HepG2 (cell line): ENCODE measurements around the gene NOTUM. TPM values are rescaled to one million over a fixed set of nuclear protein-coding genes. Genes with fewer than 3 reads are reported as not detected.

Source experiments
- ARNTL ChIP-seq: sonication (generic); formaldehyde crosslinking; IDR thresholded peaks from 2 replicates; pipeline ENCODE4 v1.4.0; 2020; ENCODE audit warnings: mild to moderate bottlenecking, missing genetic modification reagents
- ASH2L ChIP-seq: fragments of 300-600, 200-600 bp; sonication (generic); IDR thresholded peaks from 2 replicates; pipeline ENCODE4 v1.7.0; 2017; ENCODE audit warnings: low read depth, mild to moderate bottlenecking, moderate library complexity, mixed read lengths, low read length; ENCODE audit not compliant: insufficient read length
- BCL6 ChIP-seq: IDR thresholded peaks from 2 replicates; pipeline ENCODE4 v1.6.1; 2016; ENCODE audit warnings: missing genetic modification reagents, missing compliant biosample characterization
- CC2D1A ChIP-seq: sonication (generic); formaldehyde crosslinking; IDR thresholded peaks from 2 replicates; pipeline ENCODE4 v1.8.1; 2023; ENCODE audit warnings: mild to moderate bottlenecking, missing genetic modification reagents
- ETV5 ChIP-seq: IDR thresholded peaks from 2 replicates; pipeline ENCODE4 v1.6.1; 2018; ENCODE audit warnings: missing biosample characterization, missing genetic modification reagents, inconsistent platforms, borderline replicate concordance
- FOXM1 ChIP-seq: sonication (generic); formaldehyde crosslinking; IDR thresholded peaks from 2 replicates; pipeline ENCODE4 v1.5.0; 2020; ENCODE audit warnings: missing genetic modification reagents
- FUBP1 ChIP-seq: sonication (generic); formaldehyde crosslinking; IDR thresholded peaks from 2 replicates; pipeline ENCODE4 v1.5.1; 2020; ENCODE audit warnings: missing genetic modification reagents, mild to moderate bottlenecking, borderline replicate concordance
- HHEX ChIP-seq: IDR thresholded peaks from 2 replicates; pipeline ENCODE4 v1.6.1; 2016; ENCODE audit warnings: control low read depth
- JARID2 ChIP-seq: sonication (generic); formaldehyde crosslinking; IDR thresholded peaks from 2 replicates; pipeline ENCODE4 v1.8.1; 2023; ENCODE audit warnings: missing genetic modification reagents, inconsistent platforms; ENCODE audit not compliant: insufficient replicate concordance
- KDM5B ChIP-seq: sonication (generic); formaldehyde crosslinking; IDR thresholded peaks from 2 replicates; pipeline ENCODE4 v1.4.0; 2020; ENCODE audit warnings: missing genetic modification reagents, mild to moderate bottlenecking, borderline replicate concordance
- MTF2 ChIP-seq: sonication (generic); formaldehyde crosslinking; IDR thresholded peaks from 2 replicates; pipeline ENCODE4 v1.5.0; 2020; ENCODE audit warnings: missing genetic modification reagents, borderline replicate concordance
- MYNN ChIP-seq: sonication (generic); formaldehyde crosslinking; IDR thresholded peaks from 2 replicates; pipeline ENCODE4 v1.4.0; 2020; ENCODE audit warnings: mild to moderate bottlenecking, low read depth, missing genetic modification reagents
- NR2F2 ChIP-seq: IDR thresholded peaks from 2 replicates; pipeline ENCODE4 v1.6.1; 2012; ENCODE audit warnings: low read depth, inconsistent platforms, borderline replicate concordance
- RELA ChIP-seq: sonication (generic); formaldehyde crosslinking; IDR thresholded peaks from 2 replicates; pipeline ENCODE4 v1.4.0; 2020; ENCODE audit warnings: missing genetic modification reagents
- RXRA ChIP-seq: sonication (generic); formaldehyde crosslinking; IDR thresholded peaks from 2 replicates; pipeline ENCODE4 v1.5.1; 2020; ENCODE audit warnings: missing genetic modification reagents
- SRSF4 ChIP-seq: fragments of 200-400 bp; formaldehyde crosslinking; IDR thresholded peaks from one replicate; pipeline ENCODE4 v1.6.1; 2018; ENCODE audit warnings: mild to moderate bottlenecking, low read depth, low read length, moderate library complexity; ENCODE audit not compliant: poor library complexity, severe bottlenecking
- YY1 ChIP-seq: IDR thresholded peaks from 2 replicates; pipeline ENCODE4 v1.6.1; 2011; ENCODE audit warnings: low read length, low read depth, moderate library complexity, mild to moderate bottlenecking; ENCODE audit not compliant: insufficient read depth, insufficient replicate concordance
- ZFP90 ChIP-seq: sonication (generic); formaldehyde crosslinking; IDR thresholded peaks from 2 replicates; pipeline ENCODE4 v1.8.0; 2022; ENCODE audit warnings: missing genetic modification reagents, mild to moderate bottlenecking, inconsistent platforms, borderline replicate concordance
- ZNF616 ChIP-seq: sonication (generic); formaldehyde crosslinking; IDR thresholded peaks from 2 replicates; pipeline ENCODE4 v1.5.0; 2020; ENCODE audit warnings: low read depth, mild to moderate bottlenecking, missing genetic modification reagents
- ZNF780A ChIP-seq: sonication (generic); formaldehyde crosslinking; IDR thresholded peaks from 2 replicates; pipeline ENCODE4 v1.8.0; 2022; ENCODE audit warnings: mild to moderate bottlenecking, missing genetic modification reagents, moderate library complexity
- ZNF792 ChIP-seq: IDR thresholded peaks from 2 replicates; pipeline ENCODE4 v1.6.1; 2016
- ZNF841 ChIP-seq: sonication (generic); formaldehyde crosslinking; IDR thresholded peaks from 2 replicates; pipeline ENCODE4 v1.8.1; 2023; ENCODE audit warnings: missing genetic modification reagents, borderline replicate concordance
- polyA plus RNA-seq, 8 experiments: library from polyadenylated mRNA; depleted of rRNA in 3 of 8; stranded (reverse) in 7 of 8; unstranded in 1 of 8; fragments of >200 nt; fragmentation: Illumina TruSeq in 4 of 8; extraction: Trizol in 4 of 8; gene quantifications; 2 replicates each; pipeline versions ENCODE4 v1.2.1 to v1.2.3, GENCODE V29; 2011 to 2016; ENCODE audit warnings: low read depth in 4 of 8, missing spikeins in 1 of 8, mixed read lengths in 1 of 8; ENCODE audit not compliant: insufficient read depth in 1 of 8
- total RNA-seq, 5 experiments: library from RNA; depleted of rRNA; stranded (reverse); fragments of >200 nt; fragmentation: Illumina TruSeq; extraction: Trizol; gene quantifications; 2 replicates each; pipeline ENCODE4 v1.2.3, GENCODE V29; 2016; ENCODE audit warnings: low read depth in 1 of 5
- TF ChIP-seq, protein P1 (sequence below): IDR thresholded peaks from 2 replicates; pipeline ENCODE4 v1.6.1; 2016; ENCODE audit warnings: low read depth
- TF ChIP-seq, protein P2 (sequence below): sonication (generic); formaldehyde crosslinking; IDR thresholded peaks from 2 replicates; pipeline ENCODE4 v1.4.0; 2020; ENCODE audit warnings: mild to moderate bottlenecking, missing genetic modification reagents
- TF ChIP-seq, protein P3 (sequence below): IDR thresholded peaks from 2 replicates; pipeline ENCODE4 v1.6.1; 2016; ENCODE audit warnings: missing compliant biosample characterization, missing genetic modification reagents, borderline replicate concordance

Gene NOTUM
- total and polyA plus RNA-seq, 2 of the 13 experiments (the other 11 are each of a cell fraction or from before 2014, with no cell fraction given): 150 to 160 TPM

- TF ChIP-seq, protein P1, sequence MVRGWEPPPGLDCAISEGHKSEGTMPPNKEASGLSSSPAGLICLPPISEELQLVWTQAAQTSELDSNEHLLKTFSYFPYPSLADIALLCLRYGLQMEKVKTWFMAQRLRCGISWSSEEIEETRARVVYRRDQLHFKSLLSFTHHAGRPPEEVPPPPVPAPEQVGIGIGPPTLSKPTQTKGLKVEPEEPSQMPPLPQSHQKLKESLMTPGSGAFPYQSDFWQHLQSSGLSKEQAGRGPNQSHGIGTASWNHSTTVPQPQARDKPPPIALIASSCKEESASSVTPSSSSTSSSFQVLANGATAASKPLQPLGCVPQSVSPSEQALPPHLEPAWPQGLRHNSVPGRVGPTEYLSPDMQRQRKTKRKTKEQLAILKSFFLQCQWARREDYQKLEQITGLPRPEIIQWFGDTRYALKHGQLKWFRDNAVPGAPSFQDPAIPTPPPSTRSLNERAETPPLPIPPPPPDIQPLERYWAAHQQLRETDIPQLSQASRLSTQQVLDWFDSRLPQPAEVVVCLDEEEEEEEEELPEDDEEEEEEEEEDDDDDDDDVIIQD: 0 out of 2 replicates have a peak, but pooled peaks have one; percentile 9
- no peak for TF ChIP-seq CC2D1A (CRISPR knock-in tag)
- TF ChIP-seq RXRA: no peak; the same call in 1 of the 2 replicates
- no peak for TF ChIP-seq KDM5B (CRISPR knock-in tag)
- TF ChIP-seq, protein P2, sequence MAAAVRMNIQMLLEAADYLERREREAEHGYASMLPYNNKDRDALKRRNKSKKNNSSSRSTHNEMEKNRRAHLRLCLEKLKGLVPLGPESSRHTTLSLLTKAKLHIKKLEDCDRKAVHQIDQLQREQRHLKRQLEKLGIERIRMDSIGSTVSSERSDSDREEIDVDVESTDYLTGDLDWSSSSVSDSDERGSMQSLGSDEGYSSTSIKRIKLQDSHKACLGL (CRISPR knock-in tag): 0 out of 2 replicates have a peak, but pooled peaks have one; percentile 11
- TF ChIP-seq ZNF841 (CRISPR knock-in tag): no peak; the same call in 1 of the 2 replicates
- 0 out of 2 replicates have a peak, but pooled peaks have one; percentile 41 for TF ChIP-seq ZNF780A (CRISPR knock-in tag)
- TF ChIP-seq, protein P3, sequence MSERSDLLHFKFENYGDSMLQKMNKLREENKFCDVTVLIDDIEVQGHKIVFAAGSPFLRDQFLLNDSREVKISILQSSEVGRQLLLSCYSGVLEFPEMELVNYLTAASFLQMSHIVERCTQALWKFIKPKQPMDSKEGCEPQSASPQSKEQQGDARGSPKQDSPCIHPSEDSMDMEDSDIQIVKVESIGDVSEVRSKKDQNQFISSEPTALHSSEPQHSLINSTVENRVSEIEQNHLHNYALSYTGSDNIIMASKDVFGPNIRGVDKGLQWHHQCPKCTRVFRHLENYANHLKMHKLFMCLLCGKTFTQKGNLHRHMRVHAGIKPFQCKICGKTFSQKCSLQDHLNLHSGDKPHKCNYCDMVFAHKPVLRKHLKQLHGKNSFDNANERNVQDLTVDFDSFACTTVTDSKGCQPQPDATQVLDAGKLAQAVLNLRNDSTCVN (CRISPR knock-in tag): no peak
- TF ChIP-seq NR2F2: no peak
- no peak for TF ChIP-seq FUBP1 (CRISPR knock-in tag)
- peak; percentile 24 for TF ChIP-seq YY1
- TF ChIP-seq JARID2 (CRISPR knock-in tag): peak; percentile 23
- TF ChIP-seq ETV5 (CRISPR knock-in tag): peak; percentile 44
- no peak for TF ChIP-seq HHEX (CRISPR knock-in tag)
- no peak for TF ChIP-seq MTF2 (CRISPR knock-in tag)
- 0 out of 2 replicates have a peak, but pooled peaks have one; percentile 10 for TF ChIP-seq RELA (CRISPR knock-in tag)
- TF ChIP-seq ZNF792: peak; percentile 34; the same call in 1 of the 2 replicates
- TF ChIP-seq MYNN (CRISPR knock-in tag): no peak
- TF ChIP-seq ARNTL (CRISPR knock-in tag): peak; percentile 57; the same call in 1 of the 2 replicates
- no peak for TF ChIP-seq FOXM1 (CRISPR knock-in tag)
- peak; percentile 77; the same call in 1 of the 2 replicates for TF ChIP-seq BCL6 (CRISPR knock-in tag)
- TF ChIP-seq SRSF4: peak; percentile 58
- no peak for TF ChIP-seq ZNF616
- peak; percentile 78 for TF ChIP-seq ASH2L
- peak; percentile 61 for TF ChIP-seq ZFP90
Measured at GRCh38 chr17:81994593-81995462, 33.8 kb upstream of the NOTUM start (continued).
